Limb (tissue), 2 donors: ENCODE measurements around the gene CAMTA1.

Experiments used
- DNase-seq, 2 donors: peaks; one replicate each; pipeline ENCODE4 v3.0.0-alpha.2; 2016; ENCODE audit errors: extremely low spot score in 2 of 2

The CAMTA1 gene

DNA sequence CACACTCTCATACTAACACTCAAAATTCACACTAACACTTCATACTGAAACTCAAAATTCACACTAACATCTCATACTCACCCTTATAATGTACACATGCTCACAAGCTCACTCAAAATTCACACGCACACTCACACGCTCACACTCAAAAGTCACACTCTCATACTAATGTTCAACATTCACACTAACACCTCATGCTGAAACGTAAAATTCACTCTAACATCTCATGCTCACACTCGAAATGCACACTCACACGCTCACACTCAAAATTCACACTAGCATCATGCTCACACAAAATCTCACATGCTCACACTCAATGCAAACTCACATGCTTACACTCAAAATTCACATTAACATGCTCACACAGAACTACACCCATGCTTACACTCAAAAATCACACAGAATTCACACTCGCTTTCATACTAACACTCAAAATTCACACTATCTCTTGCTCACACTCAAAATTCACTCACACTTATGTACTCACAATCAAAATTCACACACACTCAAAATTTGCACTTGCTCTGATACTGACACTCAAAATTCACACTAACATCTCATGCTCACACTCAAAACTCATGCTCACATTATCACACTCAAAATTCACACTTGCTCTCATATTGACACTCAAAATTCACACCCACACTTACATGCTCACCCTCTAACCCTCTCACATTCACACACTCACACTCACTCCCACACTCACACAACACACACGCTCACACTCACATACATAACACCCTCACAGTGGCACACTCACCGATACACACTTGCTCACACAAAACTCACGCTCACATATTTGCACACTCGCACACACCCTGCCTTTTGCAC, 721.4 kb downstream of the CAMTA1 start:
- DNase-seq: no peak

DNA sequence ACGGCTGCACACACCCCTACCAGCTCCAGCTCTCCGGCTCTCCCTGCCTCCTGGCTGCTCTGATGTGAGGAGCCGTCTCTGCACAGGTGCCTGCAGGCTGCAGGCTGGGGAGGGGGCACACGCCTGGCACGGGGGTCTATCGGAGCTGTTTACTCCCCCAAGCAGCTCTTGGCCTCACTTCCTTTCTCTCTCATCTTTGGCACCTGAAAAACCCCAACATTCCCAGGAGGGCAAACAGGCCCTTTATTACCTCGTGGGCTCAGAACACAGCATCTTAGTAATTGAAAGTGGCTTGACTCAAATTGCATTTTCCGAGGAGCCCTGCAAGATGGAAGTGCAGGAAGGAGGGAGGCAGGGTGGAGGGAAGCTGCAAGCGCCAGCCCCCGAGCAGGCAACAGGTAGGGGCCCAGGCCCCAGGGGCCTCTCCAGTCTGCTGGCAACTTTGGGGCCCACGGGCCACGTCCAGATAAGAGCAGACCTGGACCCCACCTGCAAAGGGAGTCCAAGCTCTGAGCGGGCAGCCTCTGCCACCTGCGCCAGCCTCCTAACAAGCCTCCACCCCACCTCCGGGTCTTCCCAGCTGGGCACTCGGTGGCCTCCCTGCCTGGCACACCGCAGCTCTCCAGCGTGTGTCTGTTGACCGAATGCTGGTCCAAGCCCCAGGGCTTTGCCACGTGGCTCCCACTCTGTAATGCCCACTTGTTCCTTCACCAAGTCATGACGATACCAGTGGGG, 722.2 kb downstream of the CAMTA1 start:
- DNase-seq: no peak

DNA sequence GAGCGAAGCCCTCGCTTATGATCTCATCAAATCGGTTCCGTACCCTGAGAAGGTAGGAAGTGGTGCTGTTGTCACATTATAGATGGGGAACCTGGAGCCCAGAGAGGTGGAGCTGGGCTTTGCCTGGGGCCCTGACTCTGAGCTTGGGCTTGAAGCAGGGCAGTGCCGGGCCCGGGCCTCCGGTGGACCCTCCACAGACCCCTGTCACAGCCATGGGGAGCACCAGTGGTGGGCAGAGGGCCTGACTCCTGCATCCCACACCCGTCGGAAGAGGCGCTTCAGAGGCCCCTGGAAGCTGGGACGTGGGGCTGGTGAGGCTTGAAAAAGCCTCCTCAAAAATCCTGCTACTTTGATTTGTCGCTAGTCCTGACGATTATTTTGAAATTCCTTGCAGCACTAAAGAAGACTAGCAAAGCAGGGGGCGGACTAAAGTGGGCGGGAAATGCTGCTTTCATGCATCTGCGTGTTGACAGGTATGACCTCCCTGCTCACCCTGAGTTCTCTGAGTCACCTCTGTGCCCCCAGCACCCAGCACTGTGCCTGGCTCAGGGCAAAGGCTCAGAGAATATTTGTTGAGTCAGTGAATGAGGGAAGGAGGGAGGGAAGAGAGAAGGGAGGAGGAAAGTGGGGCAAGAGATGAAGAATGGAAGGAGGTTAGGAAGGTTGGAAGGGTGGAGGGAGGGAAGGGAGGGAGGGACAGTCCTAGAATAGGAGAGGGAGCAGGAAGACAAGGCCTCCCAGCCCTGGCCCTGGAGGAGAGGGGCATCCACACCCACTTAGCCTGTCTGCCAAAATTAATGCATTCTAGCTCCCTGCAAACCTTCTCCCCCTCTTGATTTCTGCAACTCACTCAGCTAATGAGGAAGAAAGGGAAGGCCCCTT, 723.0 kb downstream of the CAMTA1 start:
- DNase-seq: no peak

GRCh38 chr1:7508934-7509519, 723.8 kb downstream of the CAMTA1 start:
- DNase-seq: no peak

- no peak for DNase-seq
These were observed 724.3 kb downstream of the CAMTA1 start for GRCh38 chr1:7509598-7509997.

DNA sequence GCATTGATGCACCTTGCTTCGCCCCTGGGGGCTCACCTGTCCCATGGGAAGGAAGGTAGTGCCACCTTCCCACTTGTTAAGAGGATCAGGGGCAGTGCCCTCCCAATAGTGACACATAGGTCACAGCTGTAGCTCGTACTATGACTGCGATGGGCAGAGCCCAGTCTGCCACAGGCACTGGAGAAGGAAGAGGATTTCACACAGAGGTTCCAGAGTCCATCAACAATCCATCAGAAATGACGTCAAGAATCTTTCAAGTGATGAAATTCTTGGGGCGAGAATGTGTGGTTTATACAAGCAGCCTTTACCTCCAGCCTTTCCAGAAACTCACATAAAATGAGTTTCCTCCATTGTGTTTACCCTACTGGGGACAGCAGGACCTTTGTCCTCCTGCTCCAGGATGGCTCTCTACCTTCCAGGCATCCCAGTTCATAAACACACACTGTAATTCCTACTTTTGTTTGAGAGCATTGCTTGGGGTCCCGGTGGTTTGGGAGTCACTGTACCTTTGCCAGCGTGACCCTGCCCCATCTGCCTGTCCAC, 725.2 kb downstream of the CAMTA1 start:
- no peak for DNase-seq

DNA sequence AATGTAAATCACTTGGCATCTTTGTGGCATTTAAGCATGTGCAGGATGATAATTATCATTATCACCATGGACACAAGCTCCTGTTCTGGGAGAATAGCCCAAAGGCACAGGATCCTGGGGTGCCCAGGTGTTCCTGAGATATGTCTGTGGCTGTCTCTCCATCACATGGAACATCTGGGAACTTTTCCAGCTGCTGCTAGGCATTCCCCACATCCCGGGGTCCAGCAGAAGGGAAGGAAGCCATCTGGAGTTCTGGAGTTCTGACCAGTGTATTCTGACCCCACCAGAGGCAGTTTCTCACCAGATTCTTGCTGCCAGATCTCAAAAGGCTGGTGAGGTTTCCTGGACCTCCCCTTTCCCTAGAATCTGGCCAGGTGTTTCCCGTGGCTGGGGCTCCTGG, 726.1 kb downstream of the CAMTA1 start:
- DNase-seq: no peak

DNA sequence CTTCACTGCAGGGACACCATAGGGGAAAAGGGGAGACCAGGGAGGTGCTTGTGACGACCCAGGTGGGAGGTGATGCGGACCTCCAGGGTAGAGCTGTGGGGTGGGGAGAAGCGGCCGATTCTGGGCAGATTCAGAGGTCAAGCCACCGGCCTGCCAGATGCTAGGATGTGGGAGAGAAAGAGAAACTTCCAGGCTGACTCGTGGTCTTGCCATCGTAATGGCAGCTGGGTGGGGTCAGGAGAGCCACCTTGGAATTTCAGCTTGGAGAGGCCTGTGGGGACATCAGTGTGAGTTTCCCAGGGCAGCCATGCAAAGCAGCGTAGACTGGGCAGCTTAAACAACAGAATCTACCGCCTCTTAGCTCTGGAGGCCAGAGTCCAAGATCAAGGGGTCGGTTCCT, 727.8 kb downstream of the CAMTA1 start:
- no peak for DNase-seq

DNA sequence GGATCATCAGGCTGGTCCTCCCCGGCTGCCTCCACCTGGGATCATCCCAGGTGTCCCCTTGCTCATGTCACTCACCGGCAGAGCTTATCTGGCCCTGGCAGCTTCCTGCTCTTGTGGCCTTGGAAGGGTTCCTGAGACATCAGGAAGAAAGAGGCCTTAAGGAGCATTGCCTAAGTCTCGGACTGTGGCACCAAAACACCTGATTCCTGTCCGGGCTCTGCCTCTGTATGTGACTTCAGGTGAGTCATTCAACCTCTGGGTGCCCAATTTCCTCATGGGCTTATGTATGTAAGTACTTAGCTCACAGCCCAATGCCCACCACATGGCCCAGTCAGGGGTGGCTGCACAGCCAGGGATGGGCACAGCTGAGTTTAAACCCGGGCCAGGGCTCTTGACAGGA, 729.9 kb downstream of the CAMTA1 start:
- DNase-seq: no peak

- no peak for DNase-seq
These were observed 730.6 kb downstream of the CAMTA1 start for GRCh38 chr1:7515904-7516303.

DNA sequence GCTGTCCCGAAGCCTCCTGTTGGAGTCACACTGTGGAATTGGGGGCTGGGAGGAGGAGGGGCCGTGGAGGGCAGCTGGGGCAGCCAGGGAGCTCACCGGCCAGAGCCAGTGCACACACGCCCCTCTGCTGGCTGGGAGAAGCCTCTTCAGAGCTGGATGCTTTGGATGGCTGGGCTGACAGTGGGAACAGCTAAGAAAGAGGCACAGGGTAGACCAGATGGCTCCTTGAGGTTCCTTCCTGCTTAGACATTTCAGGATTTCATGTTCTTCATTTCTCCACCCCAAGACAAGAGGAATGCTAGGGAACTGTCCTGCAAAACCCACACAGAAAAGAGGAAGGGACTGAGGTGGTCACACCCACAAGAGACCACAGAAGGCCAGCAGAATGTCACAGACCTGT, 731.1 kb downstream of the CAMTA1 start:
- no peak for DNase-seq

GRCh38 chr1:7516929-7517328, 731.7 kb downstream of the CAMTA1 start:
- no peak for DNase-seq

GRCh38 chr1:7517611-7518330, 732.5 kb downstream of the CAMTA1 start:
- DNase-seq: no peak

DNA sequence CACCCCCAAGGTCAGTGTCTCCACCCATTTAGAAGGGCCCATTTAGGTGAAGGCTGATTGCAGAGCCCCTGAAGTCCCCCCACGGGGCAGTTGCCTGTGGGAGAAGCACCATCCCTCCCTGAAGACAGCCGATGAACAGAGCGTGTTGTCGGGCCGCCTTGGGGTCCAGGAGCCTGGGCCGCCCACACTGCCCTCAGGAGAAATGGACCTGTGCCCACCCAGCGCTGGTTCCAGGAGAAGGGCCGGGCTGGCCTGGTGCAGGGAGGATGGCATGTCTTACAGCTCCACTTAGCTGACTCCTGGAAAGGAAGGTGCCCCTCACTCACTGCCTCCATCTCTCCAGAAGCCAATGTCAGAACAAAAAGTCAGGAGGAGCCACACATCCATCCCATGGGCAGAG, 733.2 kb downstream of the CAMTA1 start:
- no peak for DNase-seq

DNA sequence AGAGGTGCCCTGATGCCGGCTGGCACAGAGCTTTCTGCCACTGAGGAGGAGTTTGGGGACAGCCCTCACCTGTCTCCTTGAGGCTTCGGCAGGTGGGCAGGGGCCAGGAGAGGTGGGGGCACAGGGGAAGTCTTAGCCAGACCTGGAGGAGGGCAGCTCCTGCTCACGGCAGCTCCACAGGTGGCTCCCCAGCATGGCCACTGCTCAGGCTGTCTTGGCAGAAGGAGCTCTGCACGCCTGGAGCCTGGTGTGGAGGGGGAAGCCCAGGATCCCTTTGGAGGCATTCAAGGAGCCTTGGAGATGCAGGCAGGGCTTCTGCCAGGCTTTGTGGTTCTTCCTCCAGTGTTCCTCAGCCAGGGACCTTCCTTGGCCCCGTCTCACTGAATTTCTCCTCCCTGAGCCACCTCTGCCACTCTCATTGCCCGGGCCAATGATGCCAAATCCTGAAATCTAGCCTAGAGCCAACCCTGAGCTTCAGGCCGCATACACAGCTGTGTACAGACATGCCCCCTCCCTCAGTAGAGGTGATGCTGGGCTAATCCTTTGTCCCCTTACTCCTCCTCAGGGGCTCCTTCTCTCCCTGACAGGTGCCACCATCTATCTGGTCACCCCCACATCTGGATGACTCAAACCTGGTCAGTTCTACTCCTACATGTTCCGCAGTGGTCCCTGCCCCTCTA, 734.1 kb downstream of the CAMTA1 start:
- no peak for DNase-seq

DNA sequence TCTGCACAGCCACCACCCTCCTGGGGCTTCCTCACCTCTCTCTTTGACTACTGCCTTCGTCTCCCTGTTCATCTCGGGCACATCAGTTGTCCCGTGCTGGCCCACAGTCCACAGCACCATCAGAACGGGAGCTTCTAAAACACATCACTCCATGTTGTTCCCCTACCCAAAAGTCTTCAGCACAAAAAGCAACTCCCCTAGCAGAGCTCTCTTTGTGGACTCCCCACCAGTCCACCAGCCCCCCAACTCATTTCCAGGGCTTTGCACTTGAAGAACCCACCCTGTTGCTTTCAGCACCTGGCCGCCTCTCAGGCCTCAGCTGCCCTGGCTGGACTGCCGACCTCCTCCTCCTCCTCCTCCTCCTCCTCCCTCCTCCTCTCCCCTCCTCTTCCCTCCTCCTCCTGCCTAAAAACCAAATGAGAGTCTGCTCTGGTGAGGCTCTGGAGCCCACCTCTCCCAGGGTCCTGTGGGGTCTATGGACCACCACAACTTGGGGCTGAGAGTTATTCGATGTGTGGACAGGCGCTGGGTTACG, 734.7 kb downstream of the CAMTA1 start:
- DNase-seq: no peak

- DNase-seq: no peak
These were observed 735.2 kb downstream of the CAMTA1 start for GRCh38 chr1:7520496-7520895.

DNA sequence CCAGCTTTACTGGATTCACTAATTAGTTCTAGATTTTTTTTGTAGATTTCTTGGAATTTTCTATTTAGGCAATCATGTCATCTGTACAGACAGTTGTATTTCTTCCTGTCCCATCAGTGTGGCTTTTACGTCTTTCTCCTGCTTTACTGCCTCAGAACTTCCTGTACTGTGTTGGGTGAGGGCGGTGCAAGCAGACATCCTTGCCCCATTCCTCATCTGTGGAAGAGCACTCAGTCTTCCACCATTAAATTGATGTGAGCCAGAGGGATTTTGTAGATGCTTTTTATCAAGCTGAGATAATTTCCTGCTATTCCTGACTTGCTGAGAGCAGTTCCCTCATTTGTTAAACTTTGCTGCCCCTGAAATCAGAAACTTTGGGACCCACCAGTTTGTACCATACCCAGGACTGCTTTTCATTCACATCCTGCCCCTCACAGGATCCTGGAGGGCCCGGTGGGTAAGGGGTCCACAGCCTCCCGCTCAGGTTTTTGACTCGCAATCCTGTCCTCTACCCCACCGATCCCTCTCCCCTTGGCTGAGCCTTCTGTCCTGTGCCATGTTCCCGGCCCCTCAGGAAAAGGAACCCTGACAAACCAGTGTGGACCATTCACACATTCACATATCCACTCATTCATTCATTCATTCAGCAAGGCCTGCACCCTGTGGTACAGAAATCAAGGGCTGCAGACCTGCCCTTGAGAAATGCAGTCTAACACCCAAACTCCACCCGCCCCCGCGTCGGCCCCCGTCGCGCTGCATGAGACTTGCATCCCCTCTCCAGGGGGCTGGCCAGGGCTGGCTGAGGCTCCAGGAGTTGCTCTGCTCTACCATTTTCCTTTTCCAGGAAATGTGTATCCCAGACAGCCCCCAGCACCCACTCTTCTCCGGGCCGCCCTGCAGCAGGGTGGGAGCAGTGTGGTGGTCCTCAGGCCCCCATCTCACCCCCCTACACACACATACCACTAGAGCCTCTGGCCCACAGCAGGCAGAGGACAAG, 739.4 kb downstream of the CAMTA1 start:
- no peak for DNase-seq
